A673 (cell line): ENCODE results near the gene MBTPS1. TPM values are rescaled to one million over a fixed set of nuclear protein-coding genes. Genes with fewer than 3 reads are reported as not detected.
"Not testable (repeated sequence)": the region's sequence is repeated elsewhere in the genome, so short reads cannot be mapped to it uniquely, and the experiment has no call there.

Experiments
- BruUV-seq: library from RNA; stranded (reverse); fragments of 400-500 nt; replicated peaks from 2 replicates; lab custom pipeline; 2021; lab: Mats Ljungman, UMichigan
- CTCF ChIA-PET: fragments of 300-600 bp; sonication (Branson Sonifier 250); formaldehyde crosslinking; loops from one replicate; lab custom pipeline; 2022; ENCODE audit warnings: antibody characterized with exemption; lab: Charles Lee
- POLR2A ChIA-PET: fragments of 300-600 bp; sonication (Branson Sonifier 250); formaldehyde crosslinking; loops from one replicate; lab custom pipeline; 2022; ENCODE audit warnings: antibody characterized with exemption; ENCODE audit not compliant: low non-redundant PET; lab: Charles Lee
- DNase-seq: peaks from one replicate; pipeline ENCODE4 v3.0.0-alpha.2; 2015; ENCODE audit warnings: low spot score
- H3K27ac ChIP-seq: fragments of 200-600 bp; sonication (generic); 2 replicates; pipeline ENCODE4 v1.5.1; 2016; ENCODE audit warnings: mixed run types, low read depth, mild to moderate bottlenecking, mixed read lengths, antibody characterized with exemption, low read length; ENCODE audit not compliant: poor library complexity, severe bottlenecking
- H3K27me3 ChIP-seq: fragments of 200-600 bp; sonication (generic); replicated peaks from 2 replicates; pipeline ENCODE4 v1.6.1; 2017; ENCODE audit warnings: mixed run types, low read depth, mild to moderate bottlenecking, mixed read lengths, antibody characterized with exemption, low read length; ENCODE audit not compliant: insufficient read depth, poor library complexity
- H3K36me3 ChIP-seq: fragments of 200-600 bp; sonication (generic); 2 replicates; pipeline ENCODE4 v1.6.1; 2016; ENCODE audit warnings: mixed run types, mild to moderate bottlenecking, mixed read lengths, antibody characterized with exemption, low read length; ENCODE audit not compliant: insufficient read depth, poor library complexity, severe bottlenecking
- H3K4me1 ChIP-seq: fragments of 200-600 bp; sonication (generic); 2 replicates; pipeline ENCODE4 v1.6.1; 2017; ENCODE audit warnings: mixed run types, mild to moderate bottlenecking, mixed read lengths, antibody characterized with exemption, low read length; ENCODE audit not compliant: insufficient read depth, poor library complexity, severe bottlenecking
- H3K4me3 ChIP-seq: fragments of 200-600 bp; sonication (generic); 2 replicates; pipeline ENCODE4 v1.5.1; 2016; ENCODE audit warnings: low read depth, mixed run types, mild to moderate bottlenecking, mixed read lengths, low read length; ENCODE audit not compliant: poor library complexity, severe bottlenecking
- H3K9me3 ChIP-seq: fragments of 200-600 bp; sonication (generic); 2 replicates; pipeline ENCODE4 v1.6.1; 2016; ENCODE audit warnings: mixed run types, low read depth, mild to moderate bottlenecking, mixed read lengths, antibody characterized with exemption, low read length; ENCODE audit not compliant: poor library complexity, severe bottlenecking
- CTCF ChIP-seq: fragments of 300-800, 200-600 bp; sonication (generic); conservative IDR thresholded peaks from 2 replicates; pipeline ENCODE4 v1.5.1; 2017; ENCODE audit warnings: low read depth, mild to moderate bottlenecking, antibody characterized with exemption, low read length, moderate library complexity, mixed read lengths
- EZH2 ChIP-seq: fragments of 200-600 bp; sonication (generic); IDR thresholded peaks from 2 replicates; pipeline ENCODE4 v1.6.1; 2017; ENCODE audit warnings: borderline replicate concordance, low read depth, mild to moderate bottlenecking, mixed read lengths, antibody characterized with exemption, low read length; ENCODE audit not compliant: poor library complexity, severe bottlenecking
- intact Hi-C: fragments of 100-400 bp; cut with micrococcal nuclease; formaldehyde crosslinking; loops from one replicate; pipeline ENCODE4 v1.10.0; 2022; ENCODE audit not compliant: unreplicated experiment
- total RNA-seq: library from RNA; stranded (reverse); gene quantifications from 2 replicates; pipeline ENCODE4 v1.2.3, GENCODE V29; 2021

MBTPS1 gene
- total RNA-seq, 1 experiment from 2014 or later = 82.0 TPM

GRCh38 chr16:84119368-84119767, 2.6 kb upstream of the MBTPS1 start:
- H3K27me3 ChIP-seq = no peaks in the 10 kb centered on the region
- no peaks in the 10 kb centered on the region for H3K9me3 ChIP-seq
- ChIA-PET POLR2A (no interaction called here), CTCF (no interaction called here)
- H3K36me3 ChIP-seq = peaks cover 20% of the 10 kb centered on the region
- no peak for DNase-seq
- BruUV-seq = no TSS peak
- intact Hi-C loops = no loop called here
- TF ChIP-seq CTCF = no peak
- TF ChIP-seq EZH2 = no peak
- H3K4me1 ChIP-seq = peaks cover 7% of the 10 kb centered on the region
- no peak overlapping the region for H3K27ac ChIP-seq
- H3K4me3 ChIP-seq = no peak overlapping the region

- H3K4me3 ChIP-seq, H3K27ac ChIP-seq, H3K9me3 ChIP-seq, H3K4me1 ChIP-seq, intact Hi-C loops, CTCF ChIA-PET, DNase-seq, H3K27me3 ChIP-seq, BruUV-seq, POLR2A ChIA-PET: not testable (repeated sequence)
- peaks cover 11% of the 10 kb centered on the region for H3K36me3 ChIP-seq
These were observed 1.6 kb upstream of the MBTPS1 start for GRCh38 chr16:84118315-84118714.

GRCh38 chr16:84117494-84117843, 727 bp upstream of the MBTPS1 start:
- peak; percentile 26 for DNase-seq

More at GRCh38 chr16:84117494-84117843, 727 bp upstream of the MBTPS1 start:
- peaks cover 3% of the 10 kb centered on the region for H3K36me3 ChIP-seq
- peak overlapping the region; percentile 79 for H3K27ac ChIP-seq
- peaks cover 7% of the 10 kb centered on the region for H3K4me1 ChIP-seq
- H3K9me3 ChIP-seq = no peaks in the 10 kb centered on the region
- intact Hi-C loops = no loop called here
- ChIA-PET POLR2A (interaction anchor here (0.5 kb wide), 1 partner anchor 112 kb away, joined by 3 read pairs; no protein-coding TSS in a partner anchor), CTCF (interaction anchor here (1.0 kb wide), 1 partner anchor 34 kb away, joined by 3 read pairs; no protein-coding TSS in a partner anchor)
- no TSS peak for BruUV-seq
- TF ChIP-seq CTCF (no peak), EZH2 (no peak)
- no peaks in the 10 kb centered on the region for H3K27me3 ChIP-seq
- H3K4me3 ChIP-seq = peak overlapping the region; percentile 91
